Glutamatergic neuron (in vitro differentiated cells): Measurements from ENCODE around the gene C1QB. TPM values are rescaled to one million over a fixed set of nuclear protein-coding genes. Genes with fewer than 3 reads are reported as not detected.

Source experiments
- DNase-seq: peaks from one replicate; pipeline ENCODE4 v3.0.0; 2022
- H3K27ac Mint-ChIP-seq: one replicate; pipeline ENCODE4 v1.8.0; 2020; ENCODE audit warnings: mild to moderate bottlenecking, mixed read lengths, inconsistent platforms; ENCODE audit not compliant: unreplicated experiment
- H3K27me3 Mint-ChIP-seq: one replicate; pipeline ENCODE4 v1.8.0; 2020; ENCODE audit warnings: mild to moderate bottlenecking, moderate library complexity, mixed read lengths, inconsistent platforms; ENCODE audit not compliant: unreplicated experiment
- H3K36me3 Mint-ChIP-seq: one replicate; pipeline ENCODE4 v1.8.0; 2020; ENCODE audit warnings: mild to moderate bottlenecking, mixed read lengths, inconsistent platforms; ENCODE audit not compliant: unreplicated experiment
- H3K4me1 Mint-ChIP-seq: one replicate; pipeline ENCODE4 v1.8.0; 2020; ENCODE audit warnings: mild to moderate bottlenecking, low read depth, mixed read lengths, inconsistent platforms; ENCODE audit not compliant: unreplicated experiment
- H3K4me3 Mint-ChIP-seq: one replicate; pipeline ENCODE4 v1.8.0; 2020; ENCODE audit warnings: mild to moderate bottlenecking, mixed read lengths, inconsistent platforms; ENCODE audit not compliant: unreplicated experiment
- H3K9me3 Mint-ChIP-seq: one replicate; pipeline ENCODE4 v1.8.0; 2020; ENCODE audit warnings: mild to moderate bottlenecking, moderate library complexity, mixed read lengths, inconsistent platforms; ENCODE audit not compliant: unreplicated experiment
- long read RNA-seq: library from polyadenylated mRNA; unstranded; transcript quantifications from one replicate; pipeline ENCODE4 v2.0.0, GENCODE V29; 2020; ENCODE audit not compliant: unreplicated experiment
- total RNA-seq: library from RNA; stranded (reverse); fragmentation: NEBNext Ultra II Directional; extraction: Animal tissue kit (Norgen Biotek cat#: 25700); gene quantifications from one replicate; pipeline ENCODE4 v1.2.1, GENCODE V29; 2021; ENCODE audit not compliant: unreplicated experiment
- TF ChIP-seq, protein P1 (sequence below): fragments of 200-600 bp; sonication (generic); IDR thresholded peaks from one replicate; pipeline ENCODE4 v1.5.0; 2021; ENCODE audit not compliant: partially characterized antibody, unreplicated experiment

The C1QB gene, protein sequence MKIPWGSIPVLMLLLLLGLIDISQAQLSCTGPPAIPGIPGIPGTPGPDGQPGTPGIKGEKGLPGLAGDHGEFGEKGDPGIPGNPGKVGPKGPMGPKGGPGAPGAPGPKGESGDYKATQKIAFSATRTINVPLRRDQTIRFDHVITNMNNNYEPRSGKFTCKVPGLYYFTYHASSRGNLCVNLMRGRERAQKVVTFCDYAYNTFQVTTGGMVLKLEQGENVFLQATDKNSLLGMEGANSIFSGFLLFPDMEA
- not detected for total RNA-seq
- long read RNA-seq: 0 reads

GRCh38 chr1:22652881-22653316, at the start of gene C1QB:
Gene C1QB (plus strand): TSS chr1:22653236. CDS start chr1:22659463, 6,227 bp downstream.
- Mint-ChIP-seq H3K9me3 (no peaks in the 10 kb centered on the region), H3K4me1 (peaks cover 11% of the 10 kb centered on the region), H3K4me3 (no peak within 1 kb of the TSS), H3K27ac (no peak within 1 kb of the TSS), H3K27me3 (peaks cover 7% of the 10 kb centered on the region), H3K36me3 (no peaks in the 10 kb centered on the region)
- no peak for DNase-seq
- TF ChIP-seq, protein P1, sequence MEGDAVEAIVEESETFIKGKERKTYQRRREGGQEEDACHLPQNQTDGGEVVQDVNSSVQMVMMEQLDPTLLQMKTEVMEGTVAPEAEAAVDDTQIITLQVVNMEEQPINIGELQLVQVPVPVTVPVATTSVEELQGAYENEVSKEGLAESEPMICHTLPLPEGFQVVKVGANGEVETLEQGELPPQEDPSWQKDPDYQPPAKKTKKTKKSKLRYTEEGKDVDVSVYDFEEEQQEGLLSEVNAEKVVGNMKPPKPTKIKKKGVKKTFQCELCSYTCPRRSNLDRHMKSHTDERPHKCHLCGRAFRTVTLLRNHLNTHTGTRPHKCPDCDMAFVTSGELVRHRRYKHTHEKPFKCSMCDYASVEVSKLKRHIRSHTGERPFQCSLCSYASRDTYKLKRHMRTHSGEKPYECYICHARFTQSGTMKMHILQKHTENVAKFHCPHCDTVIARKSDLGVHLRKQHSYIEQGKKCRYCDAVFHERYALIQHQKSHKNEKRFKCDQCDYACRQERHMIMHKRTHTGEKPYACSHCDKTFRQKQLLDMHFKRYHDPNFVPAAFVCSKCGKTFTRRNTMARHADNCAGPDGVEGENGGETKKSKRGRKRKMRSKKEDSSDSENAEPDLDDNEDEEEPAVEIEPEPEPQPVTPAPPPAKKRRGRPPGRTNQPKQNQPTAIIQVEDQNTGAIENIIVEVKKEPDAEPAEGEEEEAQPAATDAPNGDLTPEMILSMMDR: no peak

GRCh38 chr1:22606161-22606560, 46.9 kb upstream of the C1QB start:
- Mint-ChIP-seq H3K4me1 (peaks cover 26% of the 10 kb centered on the region), H3K4me3 (no peak overlapping the region), H3K27me3 (peaks cover 3% of the 10 kb centered on the region), H3K9me3 (peaks cover 3% of the 10 kb centered on the region), H3K27ac (no peak overlapping the region), H3K36me3 (no peaks in the 10 kb centered on the region)
- DNase-seq: no peak
- TF ChIP-seq, protein P1: no peak

DNA sequence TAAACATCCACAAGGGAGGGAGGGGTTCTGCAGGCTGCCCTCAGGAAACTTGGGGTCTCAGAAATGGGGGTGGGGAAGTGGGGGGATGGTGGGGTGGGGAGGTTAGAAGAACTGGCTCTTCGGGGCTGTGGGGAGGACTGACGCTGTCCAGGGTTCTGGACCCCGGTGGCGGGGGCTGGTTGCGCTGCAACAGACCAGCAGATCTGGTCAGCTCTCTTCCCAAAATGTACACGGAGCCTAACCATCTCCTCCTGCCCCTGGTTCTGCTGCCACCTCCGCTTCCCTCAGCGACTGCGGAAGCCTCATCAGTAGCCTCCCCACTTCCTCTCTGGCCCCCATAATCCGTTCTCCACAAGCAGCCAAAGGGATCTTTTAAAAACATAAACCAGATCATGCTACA, 45.9 kb upstream of the C1QB start:
- DNase-seq: no peak
- peaks cover 30% of the 10 kb centered on the region for H3K4me1 Mint-ChIP-seq
- H3K27ac Mint-ChIP-seq: no peak overlapping the region
- TF ChIP-seq, protein P1: no peak
- H3K27me3 Mint-ChIP-seq: peaks cover 2% of the 10 kb centered on the region
- H3K9me3 Mint-ChIP-seq: peaks cover 4% of the 10 kb centered on the region
- H3K36me3 Mint-ChIP-seq: no peaks in the 10 kb centered on the region
- H3K4me3 Mint-ChIP-seq: no peak overlapping the region

GRCh38 chr1:22608361-22608760, 44.7 kb upstream of the C1QB start:
- Mint-ChIP-seq H3K27ac (no peak overlapping the region), H3K27me3 (peaks cover 7% of the 10 kb centered on the region), H3K4me1 (peaks cover 39% of the 10 kb centered on the region)

GRCh38 chr1:22609291-22609690, 43.7 kb upstream of the C1QB start:
- TF ChIP-seq, protein P1: no peak
- no peak overlapping the region for H3K4me3 Mint-ChIP-seq
- H3K27me3 Mint-ChIP-seq: peaks cover 9% of the 10 kb centered on the region
- no peak for DNase-seq
- H3K27ac Mint-ChIP-seq: no peak overlapping the region
- H3K9me3 Mint-ChIP-seq: peaks cover 18% of the 10 kb centered on the region
- no peaks in the 10 kb centered on the region for H3K36me3 Mint-ChIP-seq
- peaks cover 43% of the 10 kb centered on the region for H3K4me1 Mint-ChIP-seq

More at GRCh38 chr1:22608361-22608760, 44.7 kb upstream of the C1QB start:
- Mint-ChIP-seq H3K9me3 (peaks cover 14% of the 10 kb centered on the region), H3K36me3 (no peaks in the 10 kb centered on the region), H3K4me3 (no peak overlapping the region)
- DNase-seq: no peak
- TF ChIP-seq, protein P1: no peak
